Colonic mucosa (tissue), 4 donors: ENCODE measurements around the gene EP400. TPM values are rescaled to one million over a fixed set of nuclear protein-coding genes. Genes with fewer than 3 reads are reported as not detected.

Experiments used
- DNase-seq: peaks from one replicate; pipeline ENCODE4 v3.0.0-alpha.2; 2020
- H3K27ac ChIP-seq: fragments of 200-600 bp; one replicate; pipeline ENCODE4 v1.8.0; 2021
- H3K27me3 ChIP-seq: fragments of 200-600 bp; one replicate; pipeline ENCODE4 v1.8.0; 2021
- H3K36me3 ChIP-seq: fragments of 200-600 bp; one replicate; pipeline ENCODE4 v1.8.0; 2021
- H3K4me1 ChIP-seq: fragments of 200-600 bp; one replicate; pipeline ENCODE4 v1.8.0; 2021; ENCODE audit warnings: mild to moderate bottlenecking
- H3K4me3 ChIP-seq: fragments of 200-600 bp; one replicate; pipeline ENCODE4 v1.8.0; 2021
- H3K9ac ChIP-seq, 2 donors: one replicate each; pipeline ENCODE4 v1.7.0; 2013; ENCODE audit warnings: control low read depth in 2 of 2, low read depth in 2 of 2, low read length in 2 of 2
- H3K9me3 ChIP-seq: fragments of 200-600 bp; one replicate; pipeline ENCODE4 v1.8.0; 2021
- intact Hi-C: fragments of 100-400 bp; cut with DNase I; formaldehyde crosslinking; loops from one replicate; pipeline ENCODE4 v1.14.1; 2022
- total RNA-seq, 2 donors: library from RNA; stranded (reverse); fragmentation: NEBNext Ultra II Directional in 1 of 2; extraction: Animal tissue kit (Norgen Biotek cat#: 25700) in 1 of 2; gene quantifications; one replicate each; pipeline ENCODE4 v1.2.1, GENCODE V29; 2021
- TF ChIP-seq, protein P1 (sequence below): fragments of 200-600 bp; IDR thresholded peaks from one replicate; pipeline ENCODE4 v1.8.0; 2022; ENCODE audit warnings: antibody characterized with exemption, mild to moderate bottlenecking
- donor health status: healthy.
- donor health status: DM: no; HTN: no; CAD: no.
- donor health status: DM: no; HTN: no; CAD: no.

Gene EP400
- total RNA-seq, 2 donors from 2014 or later = 23.3 to 39.0 TPM

DNA sequence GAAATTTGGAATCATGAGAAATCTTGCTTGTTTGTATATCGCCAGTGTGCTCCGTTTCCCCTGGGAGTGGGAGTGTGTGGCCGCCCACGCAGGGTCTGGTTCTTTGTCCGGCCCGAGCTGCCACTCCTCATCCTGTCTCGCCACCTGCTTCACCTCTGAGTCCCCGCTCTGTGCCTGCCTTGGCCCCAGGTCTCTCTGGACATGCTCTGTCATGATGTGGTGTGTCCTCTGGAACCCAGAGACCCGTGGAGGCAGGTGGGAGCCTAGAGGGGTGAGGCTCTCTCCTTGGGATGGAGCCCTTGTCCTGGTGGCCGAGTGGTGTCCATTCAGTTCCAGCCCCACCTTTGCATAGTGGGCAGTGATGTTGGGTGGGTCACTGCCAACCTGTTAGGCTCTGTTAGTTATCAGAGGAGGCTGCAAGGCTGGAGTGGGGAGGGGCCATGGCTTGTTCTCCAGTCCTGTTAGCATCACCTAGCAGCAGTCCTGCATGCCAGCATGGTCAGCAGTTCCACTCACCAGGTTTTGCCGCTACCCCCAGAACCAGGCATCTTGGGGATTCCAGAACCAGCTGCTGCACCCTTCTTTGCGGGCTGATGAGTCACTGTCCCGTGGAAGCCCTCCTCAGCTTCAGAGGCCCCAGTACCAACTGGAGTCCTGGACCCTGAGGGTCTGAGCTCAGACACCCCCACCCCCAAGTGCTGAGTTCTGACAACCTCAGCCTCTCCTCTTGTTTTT lies 76.5 kb downstream of the EP400 start:
- Histone ChIP-seq H3K27ac (no peak overlapping the region), H3K9me3 (no peaks in the 10 kb centered on the region), H3K36me3 (peaks cover 6% of the 10 kb centered on the region), H3K27me3 (no peaks in the 10 kb centered on the region), H3K4me1 (no peaks in the 10 kb centered on the region), H3K9ac (no peak overlapping the region), H3K4me3 (no peak overlapping the region)
- TF ChIP-seq, protein P1, sequence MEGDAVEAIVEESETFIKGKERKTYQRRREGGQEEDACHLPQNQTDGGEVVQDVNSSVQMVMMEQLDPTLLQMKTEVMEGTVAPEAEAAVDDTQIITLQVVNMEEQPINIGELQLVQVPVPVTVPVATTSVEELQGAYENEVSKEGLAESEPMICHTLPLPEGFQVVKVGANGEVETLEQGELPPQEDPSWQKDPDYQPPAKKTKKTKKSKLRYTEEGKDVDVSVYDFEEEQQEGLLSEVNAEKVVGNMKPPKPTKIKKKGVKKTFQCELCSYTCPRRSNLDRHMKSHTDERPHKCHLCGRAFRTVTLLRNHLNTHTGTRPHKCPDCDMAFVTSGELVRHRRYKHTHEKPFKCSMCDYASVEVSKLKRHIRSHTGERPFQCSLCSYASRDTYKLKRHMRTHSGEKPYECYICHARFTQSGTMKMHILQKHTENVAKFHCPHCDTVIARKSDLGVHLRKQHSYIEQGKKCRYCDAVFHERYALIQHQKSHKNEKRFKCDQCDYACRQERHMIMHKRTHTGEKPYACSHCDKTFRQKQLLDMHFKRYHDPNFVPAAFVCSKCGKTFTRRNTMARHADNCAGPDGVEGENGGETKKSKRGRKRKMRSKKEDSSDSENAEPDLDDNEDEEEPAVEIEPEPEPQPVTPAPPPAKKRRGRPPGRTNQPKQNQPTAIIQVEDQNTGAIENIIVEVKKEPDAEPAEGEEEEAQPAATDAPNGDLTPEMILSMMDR = no peak
- intact Hi-C loops = no loop called here
- DNase-seq = no peak

DNA sequence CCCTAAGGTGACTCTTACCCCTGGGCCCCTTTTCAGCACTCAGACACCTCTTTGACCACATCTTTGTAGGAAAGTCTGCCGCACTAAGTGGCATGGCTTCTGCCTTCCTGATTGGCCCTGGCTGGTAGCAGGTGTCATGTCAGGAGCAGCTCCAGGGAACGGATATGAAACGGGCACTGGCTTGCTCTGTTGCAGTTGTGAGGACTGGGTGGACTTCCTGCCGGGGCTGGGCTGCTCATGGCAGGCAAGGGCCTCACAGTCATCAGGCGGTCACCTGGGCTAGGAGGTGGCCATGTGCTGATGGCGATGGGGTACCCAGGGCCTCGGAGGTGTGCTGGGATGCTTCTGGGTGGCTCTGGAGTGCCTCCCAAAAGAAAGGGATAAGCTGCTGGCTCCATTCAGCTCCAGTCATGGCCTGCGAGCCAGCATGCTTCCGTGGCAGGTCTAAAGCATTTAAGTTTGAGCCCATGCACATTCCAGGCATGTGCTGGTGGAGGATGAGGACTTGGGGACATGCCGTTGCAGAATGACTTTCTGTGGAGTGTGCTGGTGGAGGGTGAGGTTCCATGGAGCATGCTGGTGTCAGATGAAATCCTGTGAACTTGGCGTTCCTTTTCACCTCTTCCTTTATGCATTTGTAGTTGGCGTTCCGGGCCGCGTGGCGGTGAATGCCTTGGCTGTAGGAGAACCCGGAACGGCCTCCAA lies 77.2 kb downstream of the EP400 start:
- Histone ChIP-seq H3K9ac (no peak overlapping the region), H3K27me3 (no peaks in the 10 kb centered on the region), H3K27ac (no peak overlapping the region), H3K9me3 (no peaks in the 10 kb centered on the region), H3K4me3 (no peak overlapping the region), H3K4me1 (no peaks in the 10 kb centered on the region), H3K36me3 (peaks cover 6% of the 10 kb centered on the region)
- TF ChIP-seq, protein P1 = no peak
- intact Hi-C loops = no loop called here
- no peak for DNase-seq

DNA sequence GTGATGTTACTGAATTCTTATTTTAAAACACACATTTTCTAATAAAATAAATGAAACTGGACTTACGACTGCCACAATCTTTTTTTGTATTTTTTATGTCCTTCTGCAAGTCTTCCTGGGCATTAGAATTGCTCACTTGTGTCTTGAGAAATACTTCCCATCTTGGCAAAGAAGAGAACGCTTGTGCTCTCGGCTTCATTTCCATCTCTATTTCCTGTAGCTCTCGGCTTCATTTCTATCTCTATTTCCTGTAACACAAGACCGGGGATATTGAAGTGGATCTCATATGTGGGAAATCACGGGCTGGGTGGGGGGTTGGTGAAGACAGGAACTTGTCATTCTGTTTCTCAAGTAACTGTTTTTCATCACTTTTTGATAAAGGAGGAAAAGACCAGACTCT lies 77.9 kb downstream of the EP400 start:
- Histone ChIP-seq H3K4me3 (no peak overlapping the region), H3K27me3 (no peaks in the 10 kb centered on the region), H3K4me1 (no peaks in the 10 kb centered on the region), H3K36me3 (peaks cover 6% of the 10 kb centered on the region), H3K9ac (no peak overlapping the region), H3K27ac (no peak overlapping the region), H3K9me3 (no peaks in the 10 kb centered on the region)
- TF ChIP-seq, protein P1 = no peak
- intact Hi-C loops = no loop called here
- no peak for DNase-seq

DNA sequence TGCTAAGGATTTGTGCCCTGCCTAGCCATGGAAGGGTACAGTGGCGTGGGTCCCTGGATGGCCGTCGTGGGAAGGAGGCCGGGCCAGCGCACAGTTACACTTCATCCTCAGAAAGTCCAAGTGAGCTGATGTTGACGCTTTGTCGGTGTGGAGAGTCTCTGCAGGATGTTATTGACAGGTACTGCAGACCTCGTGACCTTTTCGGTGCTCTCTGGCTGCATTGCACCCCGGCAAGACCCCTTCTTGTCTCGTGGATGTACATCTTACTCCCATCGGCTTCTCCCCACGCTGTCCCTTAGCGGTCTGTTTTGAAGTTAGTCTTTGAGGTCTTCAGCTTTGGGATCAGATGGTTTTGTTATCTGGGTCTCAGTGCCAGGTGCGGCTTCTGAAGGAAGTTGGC lies 78.4 kb downstream of the EP400 start:
- H3K4me3 ChIP-seq = no peak overlapping the region
- H3K27me3 ChIP-seq = no peaks in the 10 kb centered on the region
- no peak for DNase-seq
- TF ChIP-seq, protein P1 = no peak
- H3K36me3 ChIP-seq = peaks cover 6% of the 10 kb centered on the region
- H3K9me3 ChIP-seq = no peaks in the 10 kb centered on the region
- H3K9ac ChIP-seq = no peak overlapping the region
- no peak overlapping the region for H3K27ac ChIP-seq
- intact Hi-C loops = no loop called here
- no peaks in the 10 kb centered on the region for H3K4me1 ChIP-seq

DNA sequence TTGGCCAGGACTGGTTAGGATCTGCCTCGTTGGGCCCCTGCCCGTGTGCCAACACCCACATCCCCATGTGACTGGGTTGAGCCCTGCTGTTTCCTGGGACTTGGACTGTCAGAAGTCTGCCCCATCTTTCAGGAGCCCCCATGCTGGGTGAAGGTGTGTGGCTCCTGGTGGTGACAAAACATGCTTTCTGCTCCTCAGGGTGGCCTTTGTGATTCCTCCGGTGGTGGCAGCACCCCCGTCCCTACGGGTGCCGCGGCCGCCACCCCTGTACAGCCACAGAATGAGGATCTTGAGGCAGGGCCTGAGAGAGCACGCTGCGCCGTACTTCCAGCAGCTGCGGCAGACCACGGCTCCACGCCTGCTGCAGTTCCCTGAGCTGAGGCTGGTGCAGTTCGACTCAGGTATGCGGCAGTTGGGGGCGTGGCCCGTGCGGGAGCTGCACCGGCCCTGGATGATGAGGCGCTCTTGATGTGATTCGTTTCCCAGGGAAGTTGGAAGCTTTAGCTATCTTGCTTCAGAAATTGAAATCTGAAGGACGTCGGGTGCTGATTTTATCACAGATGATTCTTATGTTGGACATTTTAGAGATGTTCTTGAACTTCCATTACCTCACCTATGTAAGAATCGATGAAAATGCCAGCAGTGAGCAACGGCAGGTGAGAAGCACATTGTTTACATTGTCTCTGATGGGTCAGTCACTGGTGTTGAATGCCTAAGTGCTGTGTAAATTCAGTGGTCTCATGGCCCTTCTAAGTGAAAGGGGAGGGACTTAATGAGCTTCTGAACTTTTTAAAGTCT lies 80.0 kb downstream of the EP400 start:
- TF ChIP-seq, protein P1 = no peak
- no peaks in the 10 kb centered on the region for H3K9me3 ChIP-seq
- H3K27ac ChIP-seq = no peak overlapping the region
- no peak overlapping the region for H3K4me3 ChIP-seq
- intact Hi-C loops = no loop called here
- H3K4me1 ChIP-seq = no peaks in the 10 kb centered on the region
- no peaks in the 10 kb centered on the region for H3K27me3 ChIP-seq
- no peak for DNase-seq
- H3K9ac ChIP-seq = no peak overlapping the region
- H3K36me3 ChIP-seq = peaks cover 6% of the 10 kb centered on the region
